GM12878 (cell line): ENCODE data around the gene CHRNG. TPM values are rescaled to one million over a fixed set of nuclear protein-coding genes. Genes with fewer than 3 reads are reported as not detected.

Experiments
- ATAC-seq: fragments of 200-7000 bp; cut with Tn5 transposase; 3 replicates; pipeline ENCODE4 v1.9.1; 2020; ENCODE audit warnings: mild to moderate bottlenecking, moderate library complexity
- BruUV-seq: library from RNA; stranded (reverse); fragments of 400-500 nt; replicated peaks from 2 replicates; lab custom pipeline; 2021; lab: Mats Ljungman, UMichigan
- CTCF ChIA-PET: fragments of 300-600 bp; sonication (Branson Sonifier 250); formaldehyde crosslinking; extraction: SDS; loops from one replicate; lab custom pipeline; 2021; ENCODE audit warnings: inconsistent platforms; lab: Yijun Ruan, JAX
- POLR2A ChIA-PET: fragments of 350-600 bp; formaldehyde crosslinking; extraction: SDS; loops from one replicate; lab custom pipeline; 2021; ENCODE audit warnings: inconsistent platforms; lab: Charles Lee
- RAD21 ChIA-PET: fragments of 300-600 bp; sonication (Branson Sonifier 250); formaldehyde crosslinking; loops from one replicate; lab custom pipeline; 2023; ENCODE audit warnings: antibody characterized with exemption; ENCODE audit not compliant: unreplicated experiment; lab: Charles Lee
- SMC1A ChIA-PET: fragments of 300-600 bp; sonication (Branson Sonifier 250); formaldehyde crosslinking; loops from one replicate; lab custom pipeline; 2023; ENCODE audit not compliant: unreplicated experiment, uncharacterized antibody; lab: Charles Lee
- DNase-seq: peaks from one replicate; pipeline ENCODE4 v3.0.0-alpha.2; 2011; ENCODE audit warnings: low read depth, low spot score
- FAIRE-seq: peaks from 3 replicates; lab custom pipeline; 2011; peaks lifted over from hg19 to GRCh38; lab: Jason Lieb, UNC
- H2AFZ ChIP-seq: 2 replicates; pipeline ENCODE4 v1.6.0; 2011; ENCODE audit warnings: low read depth, low read length, control low read depth; ENCODE audit not compliant: control insufficient read depth
- H3K27ac ChIP-seq: 2 replicates; pipeline ENCODE4 v1.5.1; 2011; ENCODE audit warnings: control low read depth; ENCODE audit not compliant: control insufficient read depth, insufficient read depth
- H3K27me3 ChIP-seq, 2 experiments: replicated peaks in 1 of 2; 2 replicates each; pipeline versions ENCODE4 v1.6.0 to v1.6.1; 2011; ENCODE audit warnings: low read length in 1 of 2; ENCODE audit not compliant: control insufficient read depth in 2 of 2, insufficient read depth in 2 of 2
- H3K36me3 ChIP-seq, 2 experiments: 2 replicates each; pipeline ENCODE4 v1.5.1; 2011; ENCODE audit warnings: low read length in 1 of 2; ENCODE audit not compliant: control insufficient read depth in 2 of 2, insufficient read depth in 2 of 2
- H3K4me1 ChIP-seq: 2 replicates; pipeline ENCODE4 v1.6.1; 2011; ENCODE audit warnings: mild to moderate bottlenecking, low read length, moderate library complexity, mixed read lengths; ENCODE audit not compliant: control insufficient read depth, insufficient read depth
- H3K4me2 ChIP-seq: 2 replicates; pipeline ENCODE4 v1.6.0; 2011; ENCODE audit warnings: control low read depth; ENCODE audit not compliant: control insufficient read depth, insufficient read depth
- H3K4me3 ChIP-seq: fragments of 200-600 bp; sonication (generic); 2 replicates; pipeline ENCODE4 v1.5.1; 2016
- H3K79me2 ChIP-seq: 2 replicates; pipeline ENCODE4 v1.6.0; 2011; ENCODE audit warnings: low read length; ENCODE audit not compliant: control insufficient read depth, insufficient read depth
- H3K9ac ChIP-seq: 2 replicates; pipeline ENCODE4 v1.8.0; 2011; ENCODE audit warnings: low read length, control low read depth, mixed read lengths; ENCODE audit not compliant: control insufficient read depth, insufficient read depth
- H3K9me3 ChIP-seq: replicated peaks from 3 replicates; pipeline ENCODE4 v1.5.1; 2011; ENCODE audit warnings: mild to moderate bottlenecking, low read length; ENCODE audit not compliant: control insufficient read depth, insufficient read depth
- H4K20me1 ChIP-seq: 2 replicates; pipeline ENCODE4 v1.6.0; 2011; ENCODE audit not compliant: control insufficient read depth, insufficient read depth
- EZH2 ChIP-seq: IDR thresholded peaks from 2 replicates; pipeline ENCODE4 v1.6.1; 2012; ENCODE audit warnings: low read depth, mild to moderate bottlenecking, control low read depth, inconsistent platforms, low read length, borderline replicate concordance; ENCODE audit not compliant: control insufficient read depth
- HCFC1 ChIP-seq: fragments of 150-350 bp; IDR thresholded peaks from 2 replicates; pipeline ENCODE4 v1.6.1; 2014; ENCODE audit warnings: low read length
- JUND ChIP-seq: IDR thresholded peaks from 2 replicates; pipeline ENCODE4 v1.6.1; 2012; ENCODE audit warnings: low read depth, mild to moderate bottlenecking, low read length, improper control_type of control experiment, moderate library complexity
- LARP7 ChIP-seq: fragments of 450-650 bp; IDR thresholded peaks from 2 replicates; pipeline ENCODE4 v1.6.1; 2017; ENCODE audit warnings: mild to moderate bottlenecking
- MEF2A ChIP-seq: IDR thresholded peaks from 2 replicates; pipeline ENCODE4 v1.6.1; 2011; ENCODE audit warnings: low read depth, mild to moderate bottlenecking, low read length, moderate library complexity; ENCODE audit not compliant: insufficient read depth
- STAT1 ChIP-seq: fragments of 450-650 bp; conservative IDR thresholded peaks from 2 replicates; pipeline ENCODE4 v1.6.1; 2014; ENCODE audit warnings: antibody characterized with exemption, mild to moderate bottlenecking
- WRNIP1 ChIP-seq: IDR thresholded peaks from 2 replicates; pipeline ENCODE4 v1.6.1; 2011; ENCODE audit warnings: low read depth, low read length, improper control_type of control experiment, borderline replicate concordance
- ZNF207 ChIP-seq: fragments of 450-650 bp; IDR thresholded peaks from 2 replicates; pipeline ENCODE4 v1.6.1; 2014; ENCODE audit warnings: antibody characterized with exemption, mild to moderate bottlenecking, borderline replicate concordance
- ZNF24 ChIP-seq: fragments of 450-650 bp; IDR thresholded peaks from 2 replicates; pipeline ENCODE4 v1.6.1; 2017; ENCODE audit warnings: antibody characterized with exemption, mild to moderate bottlenecking
- ZNF592 ChIP-seq: fragments of 450-650 bp; IDR thresholded peaks from 2 replicates; pipeline ENCODE4 v1.6.1; 2017; ENCODE audit warnings: mild to moderate bottlenecking, moderate library complexity
- WGBS: methylation state at CpG from one replicate; pipeline ENCODE4 v1.1.6; 2016; ENCODE audit warnings: low lambda C conversion rate; ENCODE audit not compliant: insufficient replicate concordance, insufficient coverage; ENCODE audit errors: missing lambda C conversion rate; 5-methylcytosine and 5-hydroxymethylcytosine counted together
- in situ Hi-C: fragments of 300-500 bp; cut with MboI; formaldehyde crosslinking; loops from 9 replicates; pipeline ENCODE4 v1.14.3; 2018; ENCODE audit warnings: mixed read lengths
- intact Hi-C: fragments of 100-400 bp; cut with micrococcal nuclease; formaldehyde crosslinking; loops from one replicate; pipeline ENCODE4 v1.14.2; 2022; ENCODE audit not compliant: unreplicated experiment
- polyA plus RNA-seq, 11 experiments: library from polyadenylated mRNA; depleted of rRNA in 4 of 11; unstranded in 6 of 11; stranded (reverse) in 5 of 11; fragments of >200 nt; fragmentation: Nextera tagmentation in 4 of 11; fragmentation: Illumina TruSeq in 1 of 11; extraction: Ambion mirVana in 4 of 11; extraction: Trizol in 1 of 11; gene quantifications; 1 replicate in 1 of 11; 2 replicates in 10 of 11; pipeline versions ENCODE4 v1.2.1 to v1.2.3, GENCODE V29; 2011 to 2016; ENCODE audit warnings: inconsistent platforms in 2 of 11, missing spikeins in 2 of 11, low read depth in 1 of 11
- total RNA-seq, 4 experiments: library from RNA; depleted of rRNA in 3 of 4; stranded (reverse); fragments of >200 nt in 3 of 4; fragmentation: Illumina TruSeq in 1 of 4; extraction: Trizol in 1 of 4; gene quantifications; 2 replicates each; pipeline versions ENCODE4 v1.2.1 to v1.2.3, GENCODE V29; 2013 to 2021

The CHRNG gene
- total and polyA plus RNA-seq, 10 of the 15 experiments (the other 5 are each of a cell fraction or from before 2014, with no cell fraction given) = 0.17 TPM; not detected in 9

GRCh38 chr2:232574674-232575403, 35.3 kb downstream of the CHRNG start (continued):
- TF ChIP-seq LARP7 = no peak
- no peak for TF ChIP-seq JUND
- no peak for TF ChIP-seq ZNF592
- no peak for TF ChIP-seq ZNF207
- TF ChIP-seq ZNF24 = no peak
- no peak for TF ChIP-seq HCFC1

GRCh38 chr2:232575404-232575746, 35.9 kb downstream of the CHRNG start:
- H4K20me1 ChIP-seq = no peaks in the 10 kb centered on the region
- WGBS = 95% methylated on average over 1 of the region's 1 CpG
- no peak overlapping the region for H3K9ac ChIP-seq
- no peak for FAIRE-seq
- in situ Hi-C loops (no loop called here), intact Hi-C loops (no loop called here)
- H3K27me3 ChIP-seq = no peaks in the 10 kb centered on the region
- no peak overlapping the region for H3K4me2 ChIP-seq
- no peaks in the 10 kb centered on the region for H3K79me2 ChIP-seq
- ChIA-PET SMC1A (no interaction called here), POLR2A (interaction anchor here (0.6 kb wide), 1 partner anchor 401 kb away, joined by 3 read pairs; no protein-coding TSS in a partner anchor), RAD21 (no interaction called here), CTCF (no interaction called here)
- no peaks in the 10 kb centered on the region for H3K9me3 ChIP-seq
- TF ChIP-seq STAT1 = no peak
- TF ChIP-seq EZH2 = no peak
- TF ChIP-seq MEF2A = no peak
- no peak for TF ChIP-seq WRNIP1
- H3K4me1 ChIP-seq = peaks cover 8% of the 10 kb centered on the region; the same call in 1 of the 2 replicates
- H3K27ac ChIP-seq = no peak overlapping the region
- DNase-seq = no peak
- ATAC-seq = no peak
- H3K36me3 ChIP-seq = peaks cover 0 to 26% of the 10 kb centered on the region in 2 experiments
- H3K4me3 ChIP-seq = no peak overlapping the region
- no TSS peak for BruUV-seq
- no peak overlapping the region for H2AFZ ChIP-seq
